ENCODE data around the gene NPW.

Gene NPW

GRCh38 chr16:2019518-2019920 lies at the start of gene NPW:
NPW (plus strand) TSS chr16:2019785.
- DNase-seq: no peak
- intact Hi-C loops (cut with DNase I): no loop called here

- peak; percentile 81 to 98 (median 94) for DNase-seq
- intact Hi-C loops (cut with DNase I): no loop called here
Observed at GRCh38 chr16:1971796-1972489, 47.6 kb upstream of the NPW start, which contains the start of gene TBL3. TBL3 (plus strand) TSS chr16:1972053; CDS start chr16:1972165, 112 bp downstream.

GRCh38 chr16:1972490-1972877 lies 47.1 kb upstream of the NPW start:
- intact Hi-C loops (cut with DNase I): no loop called here
- peak in 5 of 42 donors; percentile 34 to 46 (median 43) for DNase-seq

- intact Hi-C loops (cut with DNase I): no loop called here
- no peak for DNase-seq
Observed at GRCh38 chr16:1973461-1974156, 46.0 kb upstream of the NPW start.

GRCh38 chr16:1974157-1975070 lies 45.2 kb upstream of the NPW start:
- no peak for DNase-seq
- intact Hi-C loops (cut with DNase I): no loop called here

- intact Hi-C loops (cut with DNase I): no loop called here
- DNase-seq: no peak
Observed at GRCh38 chr16:1975432-1976215, 44.0 kb upstream of the NPW start.

GRCh38 chr16:1976216-1976520 lies 43.4 kb upstream of the NPW start:
- DNase-seq: no peak
- intact Hi-C loops (cut with DNase I): no loop called here

GRCh38 chr16:1976951-1977874 lies 42.4 kb upstream of the NPW start:
- intact Hi-C loops (cut with DNase I): no loop called here
- DNase-seq: no peak

GRCh38 chr16:1977875-1978268 lies 41.7 kb upstream of the NPW start:
- no peak for DNase-seq
- intact Hi-C loops (cut with DNase I): no loop called here

- DNase-seq: no peak
- intact Hi-C loops (cut with DNase I): no loop called here
Observed at GRCh38 chr16:1978476-1979120, 41.0 kb upstream of the NPW start.

- peak in 36 of 42 donors; percentile 41 to 87 (median 69) for DNase-seq
Observed at GRCh38 chr16:1979271-1980029, 40.1 kb upstream of the NPW start.

GRCh38 chr16:1980030-1980769 lies 39.4 kb upstream of the NPW start:
- intact Hi-C loops (cut with DNase I): no loop called here
- peak in 1 of 42 donors; percentile 47 for DNase-seq

More at GRCh38 chr16:1979271-1980029, 40.1 kb upstream of the NPW start:
- intact Hi-C loops (cut with DNase I): no loop called here

GRCh38 chr16:1980770-1981087 lies 38.9 kb upstream of the NPW start:
- intact Hi-C loops (cut with DNase I): no loop called here

GRCh38 chr16:1981398-1981836 lies 38.2 kb upstream of the NPW start, which contains the start of gene NOXO1:
NOXO1 (minus strand) TSS chr16:1981469; CDS start chr16:1981179, 290 bp downstream.
- intact Hi-C loops (cut with DNase I): no loop called here
- DNase-seq: no peak

More at GRCh38 chr16:1980770-1981087, 38.9 kb upstream of the NPW start:
- DNase-seq: no peak

- DNase-seq: peak in 22 of 42 donors; percentile 7 to 71 (median 50)
- intact Hi-C loops (cut with DNase I): no loop called here
Observed at GRCh38 chr16:1982013-1982433, 37.6 kb upstream of the NPW start.

- no peak for DNase-seq
- intact Hi-C loops (cut with DNase I): no loop called here
Observed at GRCh38 chr16:1982991-1983543, 36.5 kb upstream of the NPW start.

Data from head of caudate nucleus (tissue), 42 donors.